Measurements from ENCODE around the gene PPP1R18.

DNA sequence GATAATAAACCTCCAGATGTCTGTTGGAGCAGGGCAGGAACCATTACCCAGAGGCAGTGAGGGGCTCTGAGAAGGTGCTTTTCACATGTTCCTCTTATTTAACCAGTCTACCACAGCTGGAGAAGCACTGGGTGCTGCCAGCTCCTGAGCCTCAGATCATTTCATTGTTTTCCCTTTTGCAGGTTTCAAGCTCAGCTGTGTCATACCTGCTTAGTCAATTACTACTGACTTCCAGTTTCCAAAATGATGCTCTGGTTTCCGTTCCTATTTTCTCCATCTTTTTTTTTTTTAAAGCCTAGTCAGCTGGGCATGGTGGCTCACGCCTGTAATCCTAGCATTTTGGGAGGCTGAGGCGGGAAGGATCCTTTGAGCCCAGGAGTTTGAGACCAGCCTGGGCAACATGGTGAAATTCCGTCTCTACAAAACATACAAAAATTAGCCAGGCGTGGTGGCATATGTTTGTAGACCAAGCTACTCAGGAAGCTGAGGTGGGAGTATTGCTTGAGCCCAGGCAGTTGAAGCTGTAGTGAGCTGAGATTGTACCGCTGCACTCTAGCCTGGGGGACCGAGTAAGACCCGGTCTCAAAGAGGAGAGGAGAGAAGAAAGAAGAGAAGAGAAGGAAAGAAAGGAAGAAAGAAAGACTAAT is 49.3 kb upstream of the PPP1R18 start:
- TF ChIP-seq, protein P1, sequence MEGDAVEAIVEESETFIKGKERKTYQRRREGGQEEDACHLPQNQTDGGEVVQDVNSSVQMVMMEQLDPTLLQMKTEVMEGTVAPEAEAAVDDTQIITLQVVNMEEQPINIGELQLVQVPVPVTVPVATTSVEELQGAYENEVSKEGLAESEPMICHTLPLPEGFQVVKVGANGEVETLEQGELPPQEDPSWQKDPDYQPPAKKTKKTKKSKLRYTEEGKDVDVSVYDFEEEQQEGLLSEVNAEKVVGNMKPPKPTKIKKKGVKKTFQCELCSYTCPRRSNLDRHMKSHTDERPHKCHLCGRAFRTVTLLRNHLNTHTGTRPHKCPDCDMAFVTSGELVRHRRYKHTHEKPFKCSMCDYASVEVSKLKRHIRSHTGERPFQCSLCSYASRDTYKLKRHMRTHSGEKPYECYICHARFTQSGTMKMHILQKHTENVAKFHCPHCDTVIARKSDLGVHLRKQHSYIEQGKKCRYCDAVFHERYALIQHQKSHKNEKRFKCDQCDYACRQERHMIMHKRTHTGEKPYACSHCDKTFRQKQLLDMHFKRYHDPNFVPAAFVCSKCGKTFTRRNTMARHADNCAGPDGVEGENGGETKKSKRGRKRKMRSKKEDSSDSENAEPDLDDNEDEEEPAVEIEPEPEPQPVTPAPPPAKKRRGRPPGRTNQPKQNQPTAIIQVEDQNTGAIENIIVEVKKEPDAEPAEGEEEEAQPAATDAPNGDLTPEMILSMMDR (IDR thresholded peaks at IDR 0.05): no peak
- TF ChIP-seq POLR2A (IDR thresholded peaks at IDR 0.05): no peak
- no peak for TF ChIP-seq POLR2AphosphoS5 (IDR thresholded peaks at IDR 0.05)
